GM21717 (cell line): ENCODE measurements around the gene FLNC.

ENCODE experiments used
- ATAC-seq: cut with Tn5 transposase; IDR thresholded peaks from one replicate; pipeline ENCODE4 v1.9.1; 2021; ENCODE audit warnings: mild to moderate bottlenecking, moderate library complexity; ENCODE audit not compliant: unreplicated experiment

Gene FLNC, protein sequence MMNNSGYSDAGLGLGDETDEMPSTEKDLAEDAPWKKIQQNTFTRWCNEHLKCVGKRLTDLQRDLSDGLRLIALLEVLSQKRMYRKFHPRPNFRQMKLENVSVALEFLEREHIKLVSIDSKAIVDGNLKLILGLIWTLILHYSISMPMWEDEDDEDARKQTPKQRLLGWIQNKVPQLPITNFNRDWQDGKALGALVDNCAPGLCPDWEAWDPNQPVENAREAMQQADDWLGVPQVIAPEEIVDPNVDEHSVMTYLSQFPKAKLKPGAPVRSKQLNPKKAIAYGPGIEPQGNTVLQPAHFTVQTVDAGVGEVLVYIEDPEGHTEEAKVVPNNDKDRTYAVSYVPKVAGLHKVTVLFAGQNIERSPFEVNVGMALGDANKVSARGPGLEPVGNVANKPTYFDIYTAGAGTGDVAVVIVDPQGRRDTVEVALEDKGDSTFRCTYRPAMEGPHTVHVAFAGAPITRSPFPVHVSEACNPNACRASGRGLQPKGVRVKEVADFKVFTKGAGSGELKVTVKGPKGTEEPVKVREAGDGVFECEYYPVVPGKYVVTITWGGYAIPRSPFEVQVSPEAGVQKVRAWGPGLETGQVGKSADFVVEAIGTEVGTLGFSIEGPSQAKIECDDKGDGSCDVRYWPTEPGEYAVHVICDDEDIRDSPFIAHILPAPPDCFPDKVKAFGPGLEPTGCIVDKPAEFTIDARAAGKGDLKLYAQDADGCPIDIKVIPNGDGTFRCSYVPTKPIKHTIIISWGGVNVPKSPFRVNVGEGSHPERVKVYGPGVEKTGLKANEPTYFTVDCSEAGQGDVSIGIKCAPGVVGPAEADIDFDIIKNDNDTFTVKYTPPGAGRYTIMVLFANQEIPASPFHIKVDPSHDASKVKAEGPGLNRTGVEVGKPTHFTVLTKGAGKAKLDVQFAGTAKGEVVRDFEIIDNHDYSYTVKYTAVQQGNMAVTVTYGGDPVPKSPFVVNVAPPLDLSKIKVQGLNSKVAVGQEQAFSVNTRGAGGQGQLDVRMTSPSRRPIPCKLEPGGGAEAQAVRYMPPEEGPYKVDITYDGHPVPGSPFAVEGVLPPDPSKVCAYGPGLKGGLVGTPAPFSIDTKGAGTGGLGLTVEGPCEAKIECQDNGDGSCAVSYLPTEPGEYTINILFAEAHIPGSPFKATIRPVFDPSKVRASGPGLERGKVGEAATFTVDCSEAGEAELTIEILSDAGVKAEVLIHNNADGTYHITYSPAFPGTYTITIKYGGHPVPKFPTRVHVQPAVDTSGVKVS (N-terminal part only)

DNA sequence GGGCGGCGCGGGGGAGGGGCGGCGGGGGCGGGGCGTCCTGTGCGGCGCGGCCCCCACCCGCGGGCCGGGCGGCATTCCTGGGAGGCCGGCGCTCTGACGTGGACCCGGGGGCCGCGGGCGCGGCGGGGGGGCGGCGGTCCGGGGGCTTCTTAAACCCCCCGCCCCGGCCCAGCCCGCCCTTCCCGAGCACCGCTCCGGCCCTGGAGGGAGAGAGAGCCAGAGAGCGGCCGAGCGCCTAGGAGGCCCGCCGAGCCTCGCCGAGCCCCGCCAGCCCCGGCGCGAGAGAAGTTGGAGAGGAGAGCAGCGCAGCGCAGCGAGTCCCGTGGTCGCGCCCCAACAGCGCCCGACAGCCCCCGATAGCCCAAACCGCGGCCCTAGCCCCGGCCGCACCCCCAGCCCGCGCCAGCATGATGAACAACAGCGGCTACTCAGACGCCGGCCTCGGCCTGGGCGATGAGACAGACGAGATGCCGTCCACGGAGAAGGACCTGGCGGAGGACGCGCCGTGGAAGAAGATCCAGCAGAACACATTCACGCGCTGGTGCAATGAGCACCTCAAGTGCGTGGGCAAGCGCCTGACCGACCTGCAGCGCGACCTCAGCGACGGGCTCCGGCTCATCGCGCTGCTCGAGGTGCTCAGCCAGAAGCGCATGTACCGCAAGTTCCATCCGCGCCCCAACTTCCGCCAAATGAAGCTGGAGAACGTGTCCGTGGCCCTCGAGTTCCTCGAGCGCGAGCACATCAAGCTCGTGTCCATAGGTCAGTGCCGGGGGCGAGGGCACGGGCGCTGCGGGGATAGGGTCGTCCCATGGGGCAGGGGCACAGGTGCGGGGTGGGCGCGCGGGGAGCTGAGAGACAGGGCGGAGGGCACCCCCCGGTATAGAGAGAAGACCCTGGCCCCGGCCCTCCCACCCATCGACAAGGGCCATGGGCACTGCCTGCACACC, at the start of gene FLNC:
TSS of gene FLNC (plus strand) at position 176 of the 947 bp plus-strand sequence. CDS start at position 408, 232 bp downstream.
- ATAC-seq, result no peak

DNA sequence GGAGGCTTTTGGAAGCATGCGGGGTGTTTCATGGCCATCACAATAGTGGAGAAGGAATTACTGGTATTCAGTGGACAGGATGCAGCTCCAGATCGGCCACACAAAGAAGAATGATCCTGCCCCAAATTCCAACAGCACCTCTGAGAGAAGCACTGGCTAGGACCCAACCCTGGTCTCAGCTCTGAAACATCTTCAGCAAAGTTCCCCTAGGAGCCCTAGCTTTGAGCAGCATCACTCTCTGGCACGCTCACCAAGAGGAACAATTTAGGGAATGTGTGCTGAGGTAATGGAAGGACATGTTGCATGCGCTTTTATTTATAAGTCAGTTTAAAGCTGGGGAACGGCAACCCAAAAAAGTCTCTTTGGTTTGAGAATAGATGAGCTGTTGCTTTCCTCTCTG, 49.1 kb upstream of the FLNC start:
- ATAC-seq, result no peak

DNA sequence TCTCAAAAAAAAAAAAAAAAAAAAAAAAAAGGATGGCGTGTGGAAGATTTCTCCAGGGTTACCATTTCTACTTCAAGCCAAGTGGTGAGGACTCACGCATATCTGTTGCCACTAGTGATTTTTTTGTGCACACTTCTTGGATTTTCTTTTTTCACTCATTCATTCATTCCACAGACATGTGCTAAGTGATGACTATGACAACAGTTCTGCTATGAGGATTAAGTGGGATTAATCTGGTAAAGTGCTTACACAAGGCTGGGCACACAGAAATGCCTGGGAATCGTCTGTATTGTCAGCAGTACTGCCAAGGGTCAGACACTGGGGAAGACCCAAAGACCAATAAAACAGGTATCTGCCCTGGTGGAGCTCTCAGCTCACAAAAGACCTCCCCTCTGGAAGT, 48.4 kb upstream of the FLNC start:
- ATAC-seq, result no peak

DNA sequence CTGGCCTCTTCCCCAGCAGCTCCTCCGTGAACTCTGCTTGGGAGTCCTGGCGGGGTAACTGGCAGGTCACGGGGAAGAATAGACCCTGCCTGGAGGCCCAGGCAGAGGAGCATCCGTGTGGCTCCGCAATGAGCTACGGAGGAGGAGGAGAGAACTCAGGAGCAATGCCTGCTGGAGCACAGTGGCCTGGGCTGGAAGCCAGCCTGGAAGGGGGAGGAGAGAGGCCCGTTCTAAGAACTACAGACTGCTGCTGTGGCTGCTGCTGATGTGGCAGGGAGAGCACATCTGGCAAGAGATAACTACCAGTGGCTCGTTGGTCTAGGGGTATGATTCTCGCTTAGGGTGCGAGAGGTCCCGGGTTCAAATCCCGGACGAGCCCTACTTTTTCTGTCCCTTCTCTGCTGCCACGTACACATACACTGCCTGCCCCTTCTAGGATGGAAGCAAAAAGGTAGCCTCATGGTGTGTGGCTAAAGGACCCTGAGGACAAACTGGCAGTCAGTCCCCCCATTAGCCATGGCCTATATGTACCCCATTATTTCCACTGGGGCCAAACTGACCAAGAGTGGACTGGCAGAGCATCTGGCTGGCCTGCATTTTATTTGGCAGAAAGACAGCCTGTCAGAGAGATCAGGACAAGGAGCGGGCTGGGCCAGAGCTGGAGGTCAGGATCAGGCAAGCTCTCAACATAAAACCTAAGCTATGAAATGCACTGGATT, 46.9 kb upstream of the FLNC start:
- ATAC-seq, result no peak

DNA sequence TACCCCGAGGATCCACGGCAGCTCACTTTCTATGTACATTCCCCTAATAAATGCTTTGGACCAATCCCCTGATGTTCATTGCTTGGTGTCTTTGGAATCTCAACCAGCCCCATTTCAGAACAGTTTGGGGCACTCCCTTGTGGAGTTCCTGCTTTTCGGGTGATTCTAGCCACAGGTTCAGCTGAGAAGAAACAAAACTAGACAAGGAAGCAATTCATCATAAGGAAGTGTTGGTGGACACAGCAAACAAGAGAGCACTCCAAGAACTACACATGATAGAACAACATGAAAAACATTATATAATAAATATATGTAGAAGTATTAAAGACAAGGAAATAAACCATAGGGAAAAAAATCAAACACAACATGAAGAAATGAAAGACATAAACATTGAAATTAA, 44.5 kb upstream of the FLNC start:
- ATAC-seq, result no peak

DNA sequence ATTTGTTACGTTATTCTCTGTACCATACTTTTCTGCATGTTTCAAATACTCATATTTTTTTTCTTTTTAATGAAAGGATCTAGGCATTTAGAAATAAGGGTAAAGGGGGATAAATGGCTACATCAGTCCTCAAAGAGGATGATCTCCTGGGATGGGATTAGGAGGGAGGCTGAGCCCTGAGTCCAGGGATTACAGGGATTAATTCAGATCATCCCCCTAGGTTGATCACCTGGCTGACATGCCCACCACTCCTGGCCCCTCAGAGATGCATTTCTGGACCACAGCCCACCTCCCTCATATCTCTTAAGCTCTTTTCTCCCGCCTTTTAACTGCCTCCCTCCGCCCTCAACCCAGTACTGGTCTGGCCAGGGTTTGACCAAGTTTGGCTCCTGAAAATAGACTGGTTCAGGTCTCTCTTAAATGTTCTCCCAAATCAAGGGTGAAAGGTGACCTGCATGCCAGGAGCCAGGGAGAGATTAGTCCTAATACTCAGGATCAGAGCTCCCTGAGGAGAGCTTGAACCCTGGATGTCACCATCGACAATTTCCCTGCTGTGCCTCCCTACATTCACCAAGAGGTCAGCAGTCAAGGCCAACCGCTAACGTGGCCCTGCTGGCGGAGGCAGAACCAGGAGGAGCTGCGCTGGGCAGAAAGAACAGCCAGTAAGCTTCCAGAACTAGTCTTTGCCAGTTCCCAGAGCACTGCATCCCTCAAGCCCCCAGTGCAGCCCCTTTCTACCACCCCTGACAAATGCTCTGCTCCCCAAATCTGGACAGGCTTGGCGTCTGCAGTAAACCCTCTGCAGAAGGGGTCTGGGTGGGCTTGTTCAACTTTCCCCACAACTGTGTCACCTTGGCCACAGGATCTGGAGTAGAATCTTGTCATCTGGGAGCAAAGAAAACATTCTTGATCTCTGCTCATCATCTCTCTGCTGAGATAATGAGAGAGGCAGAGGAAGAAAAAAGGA, 41.5 kb upstream of the FLNC start:
- ATAC-seq, result no peak

DNA sequence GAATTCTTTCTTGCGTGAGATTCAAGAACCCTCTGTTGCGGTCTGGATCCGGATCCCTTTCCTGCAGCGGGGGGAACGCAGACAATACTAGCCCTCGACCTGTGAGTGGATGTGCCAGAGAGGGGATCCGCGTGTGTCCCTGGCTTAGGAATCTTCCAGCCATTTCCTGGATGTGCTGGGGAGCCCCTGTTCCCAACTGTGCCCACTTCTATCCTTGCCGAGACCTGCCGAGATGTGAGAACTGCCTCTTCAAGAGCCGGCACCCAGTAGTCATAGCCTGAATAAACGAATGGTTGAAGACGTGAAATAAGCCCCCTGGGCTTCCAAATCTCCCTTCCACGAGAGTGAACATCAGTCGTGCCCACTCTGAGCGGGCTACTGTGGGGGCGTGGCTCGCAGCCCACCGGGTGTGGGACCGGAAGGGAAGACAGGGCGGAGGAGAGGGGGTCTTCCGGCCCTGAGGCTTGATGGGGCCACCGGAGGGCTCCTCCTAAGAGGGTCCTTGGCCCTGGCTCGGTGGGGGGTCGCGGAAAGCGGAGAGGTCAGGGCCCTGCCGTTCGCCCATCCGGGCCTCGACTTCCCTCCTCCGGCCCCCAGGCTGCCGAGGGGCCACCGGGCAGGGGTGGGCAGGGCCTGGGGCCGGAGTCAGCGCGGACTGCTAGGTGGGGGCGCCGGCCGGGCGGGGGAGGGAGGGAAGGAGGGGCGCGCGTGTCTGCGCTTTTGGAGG, 39.7 kb upstream of the FLNC start:
- ATAC-seq, result peak; percentile 20

DNA sequence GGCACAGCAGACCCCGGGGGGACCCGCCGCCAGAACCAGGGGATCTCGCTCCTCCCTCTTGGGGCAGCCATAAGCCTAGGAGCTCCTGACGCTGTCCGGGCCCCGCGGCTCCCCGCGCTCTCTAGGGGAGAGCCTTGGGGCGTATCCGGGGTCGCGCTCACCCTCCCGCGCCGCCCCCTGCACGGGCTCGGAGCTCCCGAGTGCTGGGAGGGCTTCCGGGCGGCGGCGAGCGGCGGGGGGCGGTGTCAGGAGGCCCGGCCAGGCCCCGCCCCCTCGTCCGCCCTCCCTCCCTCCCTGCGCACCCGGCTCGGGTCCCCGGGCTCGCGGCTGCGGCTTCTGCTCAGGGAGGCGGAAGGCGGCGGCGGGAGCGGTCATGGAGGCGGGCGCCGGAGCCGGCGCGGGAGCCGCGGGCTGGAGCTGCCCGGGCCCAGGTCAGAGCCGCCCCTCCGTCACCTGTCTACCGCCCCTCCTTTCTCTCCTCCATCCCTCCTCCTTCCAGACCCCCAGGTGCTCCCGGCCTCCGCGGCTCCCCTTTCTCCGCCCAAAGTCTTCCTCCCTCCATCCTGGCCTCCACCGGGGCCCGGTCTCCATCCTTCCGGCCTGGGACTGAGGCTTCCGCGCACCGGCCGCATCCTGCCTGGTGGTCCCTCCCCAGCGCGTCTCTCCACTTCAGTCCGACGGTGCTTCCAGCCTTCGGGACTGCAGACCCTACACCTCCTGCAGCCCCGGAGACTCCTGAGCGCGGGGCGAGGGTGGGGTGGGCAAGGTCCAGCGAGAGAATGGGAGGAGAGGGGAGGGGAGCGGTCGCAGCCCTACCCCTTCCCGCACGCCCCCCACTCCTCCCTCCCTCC, 38.9 kb upstream of the FLNC start, which contains the start of gene CCDC136:
TSS of gene CCDC136 (plus strand) at position 848 of the 851 bp plus-strand sequence. CDS start 444 bp downstream, outside the sequence.
- ATAC-seq, result peak; percentile 75

DNA sequence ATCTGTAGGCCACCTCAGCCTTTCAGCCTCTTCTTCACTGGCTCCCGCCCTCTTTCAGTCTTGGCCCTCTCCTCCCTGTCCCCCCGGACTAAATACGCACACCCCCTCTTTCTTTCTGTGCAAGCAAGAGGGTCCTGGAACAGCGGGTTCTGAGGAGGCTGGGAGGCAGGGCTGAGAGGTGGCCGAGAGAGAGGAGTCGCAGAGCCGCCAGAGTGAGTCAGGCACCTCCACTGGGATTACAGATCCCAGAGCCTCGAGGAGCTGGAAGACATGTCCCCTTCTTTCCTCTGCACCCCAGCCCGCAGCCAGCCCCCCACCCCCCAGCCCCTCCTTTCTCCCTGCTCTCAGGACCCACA, 38.3 kb upstream of the FLNC start:
- ATAC-seq, result no peak

DNA sequence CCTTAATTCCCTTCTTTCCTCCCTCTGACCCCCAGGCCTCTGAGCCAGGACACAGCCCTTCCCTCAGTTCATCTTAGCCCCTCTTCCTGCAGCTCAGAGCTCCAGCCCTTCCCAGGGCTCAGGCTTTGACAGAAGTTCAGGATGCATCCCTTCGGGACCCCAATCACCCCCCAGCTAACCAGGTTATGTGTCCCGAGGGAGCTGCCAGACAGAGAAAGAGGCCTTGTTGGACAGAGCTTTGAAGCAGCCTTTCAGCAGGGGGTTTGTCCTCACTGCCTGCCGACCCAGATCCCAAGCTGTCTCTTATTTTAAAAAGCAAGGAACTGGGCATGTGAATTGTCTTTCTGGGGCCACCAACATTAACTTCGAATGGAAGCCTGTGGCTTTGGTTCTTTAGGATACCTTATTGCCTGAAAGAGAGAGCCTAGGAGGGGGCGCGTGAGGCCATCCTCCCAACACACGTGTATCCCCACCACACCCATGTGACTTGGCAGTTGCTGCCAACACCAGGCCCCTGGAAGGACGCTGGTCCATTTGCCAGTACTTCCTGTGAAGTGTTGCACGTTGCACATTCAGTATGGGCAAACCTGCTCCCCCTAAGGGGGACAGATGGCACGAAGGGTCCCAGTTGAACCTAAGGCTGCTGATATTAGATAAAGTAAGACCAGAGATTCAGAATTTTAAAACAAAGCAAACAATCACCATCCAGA, 37.6 kb upstream of the FLNC start:
- ATAC-seq, result no peak

DNA sequence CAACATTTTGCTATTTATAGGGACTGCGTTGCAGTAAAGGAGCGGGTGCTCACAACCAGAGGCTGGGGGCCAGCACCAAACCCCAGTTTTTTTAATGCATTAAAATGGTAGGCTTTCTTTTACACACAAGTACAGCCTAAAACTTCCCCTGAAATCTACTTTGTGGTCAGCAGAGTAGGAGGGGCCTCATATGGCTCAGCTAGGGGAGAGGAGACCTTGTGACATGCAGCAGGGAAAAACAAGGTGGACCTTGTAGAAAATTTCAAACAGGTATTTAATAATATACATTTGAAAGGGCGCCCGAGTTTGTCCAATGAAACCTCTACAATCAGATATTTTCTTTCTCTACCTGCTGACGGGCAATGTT, 37.0 kb upstream of the FLNC start:
- ATAC-seq, result no peak

DNA sequence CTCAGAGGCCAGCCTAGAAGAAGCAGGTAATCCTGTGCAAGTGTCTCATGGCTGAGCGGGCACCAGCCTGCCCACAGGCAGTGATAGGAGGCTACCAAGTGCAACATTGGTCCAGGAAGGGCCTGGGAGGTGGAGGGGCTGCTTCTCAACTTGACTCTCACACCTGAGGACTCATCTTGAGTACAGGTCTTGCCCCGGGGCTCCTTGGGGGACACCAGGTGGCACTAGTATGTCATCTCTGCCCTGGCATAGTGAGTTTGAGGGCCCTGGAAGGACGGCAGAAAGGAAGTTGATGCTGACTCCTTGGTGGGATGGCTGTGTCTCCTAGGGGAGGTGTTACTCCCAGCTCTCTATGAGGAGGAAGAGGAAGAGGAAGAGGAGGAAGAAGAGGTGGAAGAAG, 36.2 kb upstream of the FLNC start:
- ATAC-seq, result no peak

DNA sequence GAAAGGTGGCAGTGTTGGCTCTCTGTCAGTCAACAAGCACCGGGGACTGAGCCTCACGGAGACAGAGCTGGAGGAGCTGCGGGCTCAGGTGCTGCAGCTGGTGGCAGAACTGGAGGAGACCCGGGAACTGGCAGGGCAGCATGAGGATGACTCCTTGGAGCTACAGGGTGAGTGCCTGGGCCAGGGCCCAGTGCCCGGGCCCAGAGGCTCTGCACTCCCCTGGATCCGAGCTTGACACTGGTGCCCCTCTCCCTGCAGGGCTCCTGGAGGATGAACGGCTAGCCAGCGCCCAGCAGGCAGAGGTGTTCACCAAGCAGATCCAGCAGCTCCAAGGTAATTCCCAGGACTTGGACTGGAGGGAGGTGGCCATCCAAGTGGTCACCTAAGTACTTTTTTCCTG, 35.8 kb upstream of the FLNC start:
- no peak for ATAC-seq

DNA sequence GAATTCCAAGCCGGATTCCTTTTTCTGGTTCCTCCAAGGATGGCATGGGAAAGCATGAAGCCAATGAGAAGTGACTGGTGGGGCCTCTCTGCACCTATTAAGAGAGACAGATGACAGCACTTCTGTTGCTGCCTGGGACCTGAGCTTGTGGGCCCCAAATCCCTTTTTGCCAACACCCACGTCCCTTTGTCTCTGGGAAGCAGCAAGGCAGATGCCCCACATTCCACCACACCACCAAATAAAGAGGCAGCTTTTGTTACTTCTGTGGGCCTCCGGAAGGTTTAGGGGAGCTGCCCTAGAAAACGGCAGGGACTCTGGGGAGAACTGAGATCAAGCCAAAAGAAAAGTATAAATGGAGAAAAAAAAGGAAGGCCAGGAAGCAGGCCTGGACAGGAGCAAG, 35.1 kb upstream of the FLNC start:
- ATAC-seq, result no peak

DNA sequence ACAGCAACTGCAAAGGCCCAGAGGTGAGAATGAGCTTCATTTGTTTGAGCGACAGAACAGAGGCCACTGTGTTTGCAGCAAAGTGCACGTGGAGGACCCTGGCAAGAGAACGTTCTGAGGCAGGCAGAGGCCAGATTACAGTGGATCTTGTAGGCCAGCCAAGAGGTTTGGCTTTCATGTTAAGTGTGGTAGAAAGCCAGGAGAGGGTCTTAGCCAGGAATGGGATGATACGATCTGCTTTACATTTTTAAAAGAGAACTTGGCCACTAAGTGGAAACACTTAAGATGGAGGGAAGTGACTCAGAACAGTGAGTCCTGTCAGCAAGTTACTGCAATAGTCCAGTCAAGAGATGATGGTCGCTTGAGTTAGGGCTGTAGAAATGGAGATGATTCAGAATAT, 33.9 kb upstream of the FLNC start:
- ATAC-seq, result no peak

DNA sequence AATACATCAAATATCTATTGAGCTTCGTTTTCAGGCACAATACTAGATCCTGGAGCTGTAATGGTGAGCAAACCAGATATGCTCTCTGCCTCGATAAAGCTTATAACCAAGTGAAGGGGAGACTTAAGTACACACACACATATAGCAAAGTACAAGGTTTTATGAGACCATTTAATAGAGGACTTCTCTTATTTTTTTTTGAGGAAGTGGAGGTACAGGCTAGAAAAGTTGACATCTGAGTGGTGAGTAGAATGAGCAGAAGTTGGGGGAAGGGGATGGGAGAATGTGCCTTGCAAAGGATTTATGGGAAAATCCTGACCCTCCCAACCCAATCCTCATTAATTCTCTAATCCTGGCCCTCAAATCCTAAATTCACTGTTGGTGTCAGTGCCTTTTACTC, 30.8 kb upstream of the FLNC start:
- no peak for ATAC-seq
